ENCODE measurements around the gene FOXP2.

GRCh38 chr7:114405427-114405826 lies 9.2 kb upstream of the FOXP2 start:
- TF ChIP-seq CTCF (IDR thresholded peaks at IDR 0.05; ENCODE audit: poor library complexity) (peak; percentile 48), EZH2 (IDR thresholded peaks at IDR 0.05; ENCODE audit: borderline replicate concordance) (no peak)
